PC-9 (cell line): ENCODE measurements around the gene CD4. TPM values are rescaled to one million over a fixed set of nuclear protein-coding genes. Genes with fewer than 3 reads are reported as not detected.

ENCODE experiments used
- BruUV-seq: library from RNA; stranded (reverse); fragments of 400-500 nt; replicated peaks from 2 replicates; lab custom pipeline; 2021; lab: Mats Ljungman, UMichigan
- CTCF ChIA-PET: fragments of 300-600 bp; sonication (Branson Sonifier 250); formaldehyde crosslinking; loops from one replicate; lab custom pipeline; 2022; ENCODE audit warnings: antibody characterized with exemption; lab: Charles Lee
- POLR2A ChIA-PET: fragments of 300-600 bp; sonication (Branson Sonifier 250); formaldehyde crosslinking; loops from one replicate; lab custom pipeline; 2022; ENCODE audit warnings: antibody characterized with exemption; ENCODE audit not compliant: unreplicated experiment; lab: Charles Lee
- DNase-seq, 2 experiments: peaks; one replicate each; pipeline versions ENCODE4 v3.0.0 to v3.0.0-alpha.2; 2015 to 2022; ENCODE audit warnings: mixed read lengths in 1 of 2
- H2AFZ ChIP-seq: fragments of 200-600 bp; sonication (generic); 2 replicates; pipeline ENCODE4 v1.8.1; 2017; ENCODE audit warnings: antibody characterized with exemption
- H3F3A ChIP-seq: fragments of 200-600 bp; sonication (generic); 2 replicates; pipeline ENCODE4 v1.8.1; 2017; ENCODE audit warnings: antibody characterized with exemption, mild to moderate bottlenecking, low read depth; ENCODE audit not compliant: insufficient read depth
- H3K27ac ChIP-seq: fragments of 200-600 bp; sonication (generic); 2 replicates; pipeline ENCODE4 v1.6.1; 2016; ENCODE audit warnings: mixed run types
- H3K27me3 ChIP-seq: fragments of 200-600 bp; sonication (generic); 2 replicates; pipeline ENCODE4 v1.6.1; 2016; ENCODE audit warnings: low read depth, mixed run types; ENCODE audit not compliant: insufficient read depth
- H3K36me3 ChIP-seq: fragments of 200-600 bp; sonication (generic); 2 replicates; pipeline ENCODE4 v1.6.1; 2016; ENCODE audit warnings: low read depth, mixed run types
- H3K4me1 ChIP-seq: fragments of 200-600 bp; sonication (generic); replicated peaks from 2 replicates; pipeline ENCODE4 v1.6.1; 2016; ENCODE audit warnings: mixed run types; ENCODE audit not compliant: insufficient read depth
- H3K4me2 ChIP-seq: fragments of 200-600 bp; sonication (generic); 2 replicates; pipeline ENCODE4 v1.6.1; 2017; ENCODE audit warnings: mixed run types
- H3K4me3 ChIP-seq: fragments of 200-600 bp; sonication (generic); 2 replicates; pipeline ENCODE4 v1.6.1; 2016; ENCODE audit warnings: mixed run types
- H3K79me2 ChIP-seq: fragments of 200-600 bp; sonication (generic); 2 replicates; pipeline ENCODE4 v1.6.1; 2017; ENCODE audit warnings: low read depth, mixed run types
- H3K9me2 ChIP-seq: fragments of 200-600 bp; sonication (generic); 2 replicates; pipeline ENCODE4 v1.8.1; 2017; ENCODE audit warnings: mild to moderate bottlenecking; ENCODE audit not compliant: insufficient read depth
- H3K9me3 ChIP-seq: fragments of 200-600 bp; sonication (generic); 2 replicates; pipeline ENCODE4 v1.8.1; 2016; ENCODE audit warnings: low read depth; ENCODE audit not compliant: insufficient read depth
- H4K20me1 ChIP-seq: fragments of 200-600 bp; sonication (generic); 2 replicates; pipeline ENCODE4 v1.8.1; 2017; ENCODE audit not compliant: insufficient read depth
- EZH2 ChIP-seq: fragments of 200-600 bp; sonication (generic); IDR thresholded peaks from 2 replicates; pipeline ENCODE4 v1.8.0; 2017; ENCODE audit warnings: antibody characterized with exemption, low read depth
- intact Hi-C: fragments of 100-400 bp; cut with micrococcal nuclease; formaldehyde crosslinking; loops from one replicate; pipeline ENCODE4 v1.10.0; 2022; ENCODE audit not compliant: unreplicated experiment
- total RNA-seq: library from RNA; stranded (reverse); gene quantifications from 2 replicates; pipeline ENCODE4 v1.2.3, GENCODE V29; 2021
- TF ChIP-seq, protein P1 (sequence below): fragments of 200-600 bp; sonication (generic); conservative IDR thresholded peaks from 2 replicates; pipeline ENCODE4 v1.6.1; 2017; ENCODE audit warnings: mixed run types, antibody characterized with exemption, mild to moderate bottlenecking, moderate library complexity

Gene CD4
- total RNA-seq, 1 experiment from 2014 or later = 1.0 TPM

DNA sequence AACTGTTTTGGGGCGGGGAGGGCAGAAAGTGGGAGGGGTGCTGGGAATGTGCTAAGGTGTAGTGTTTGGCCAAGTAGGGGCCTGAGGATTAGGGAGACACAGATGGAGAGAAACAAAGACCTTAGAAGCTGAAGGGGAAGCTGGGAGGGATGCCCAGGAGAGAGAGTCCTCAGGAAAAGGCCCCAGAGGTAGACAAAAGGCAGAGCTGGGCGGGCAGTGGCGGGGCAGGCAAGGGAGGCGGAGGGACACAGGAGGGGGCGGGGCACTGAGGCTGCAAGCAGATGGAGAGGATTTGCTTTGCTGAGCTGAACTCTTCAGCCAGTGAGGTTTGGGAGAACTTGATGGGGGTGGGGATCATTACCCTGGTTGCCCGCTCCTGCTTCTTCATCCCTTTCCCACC lies 20.3 kb upstream of the CD4 start:
- intact Hi-C loops = no loop called here
- Histone ChIP-seq H3K4me2 (peak overlapping the region; percentile 82), H4K20me1 (peaks cover 19% of the 10 kb centered on the region), H3K9me2 (no peaks in the 10 kb centered on the region), H3K4me1 (peaks cover 29% of the 10 kb centered on the region), H3K27ac (no peak overlapping the region), H3F3A (peaks cover 43% of the 10 kb centered on the region), H3K36me3 (no peaks in the 10 kb centered on the region), H3K79me2 (peaks cover 25% of the 10 kb centered on the region), H3K9me3 (no peaks in the 10 kb centered on the region), H2AFZ (no peak overlapping the region), H3K27me3 (no peaks in the 10 kb centered on the region), H3K4me3 (no peak overlapping the region)
- no TSS peak for BruUV-seq
- ChIA-PET POLR2A (interaction anchor here (0.7 kb wide), 1 partner anchor 361 kb away, joined by 10 read pairs; no protein-coding TSS in a partner anchor), CTCF (interaction anchor here (1.0 kb wide), 1 partner anchor 17 kb away, joined by 3 read pairs; no protein-coding TSS in a partner anchor)
- DNase-seq = peak in 1 of 2 experiments; percentile 47
- TF ChIP-seq EZH2 = no peak
- TF ChIP-seq, protein P1, sequence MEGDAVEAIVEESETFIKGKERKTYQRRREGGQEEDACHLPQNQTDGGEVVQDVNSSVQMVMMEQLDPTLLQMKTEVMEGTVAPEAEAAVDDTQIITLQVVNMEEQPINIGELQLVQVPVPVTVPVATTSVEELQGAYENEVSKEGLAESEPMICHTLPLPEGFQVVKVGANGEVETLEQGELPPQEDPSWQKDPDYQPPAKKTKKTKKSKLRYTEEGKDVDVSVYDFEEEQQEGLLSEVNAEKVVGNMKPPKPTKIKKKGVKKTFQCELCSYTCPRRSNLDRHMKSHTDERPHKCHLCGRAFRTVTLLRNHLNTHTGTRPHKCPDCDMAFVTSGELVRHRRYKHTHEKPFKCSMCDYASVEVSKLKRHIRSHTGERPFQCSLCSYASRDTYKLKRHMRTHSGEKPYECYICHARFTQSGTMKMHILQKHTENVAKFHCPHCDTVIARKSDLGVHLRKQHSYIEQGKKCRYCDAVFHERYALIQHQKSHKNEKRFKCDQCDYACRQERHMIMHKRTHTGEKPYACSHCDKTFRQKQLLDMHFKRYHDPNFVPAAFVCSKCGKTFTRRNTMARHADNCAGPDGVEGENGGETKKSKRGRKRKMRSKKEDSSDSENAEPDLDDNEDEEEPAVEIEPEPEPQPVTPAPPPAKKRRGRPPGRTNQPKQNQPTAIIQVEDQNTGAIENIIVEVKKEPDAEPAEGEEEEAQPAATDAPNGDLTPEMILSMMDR = no peak

DNA sequence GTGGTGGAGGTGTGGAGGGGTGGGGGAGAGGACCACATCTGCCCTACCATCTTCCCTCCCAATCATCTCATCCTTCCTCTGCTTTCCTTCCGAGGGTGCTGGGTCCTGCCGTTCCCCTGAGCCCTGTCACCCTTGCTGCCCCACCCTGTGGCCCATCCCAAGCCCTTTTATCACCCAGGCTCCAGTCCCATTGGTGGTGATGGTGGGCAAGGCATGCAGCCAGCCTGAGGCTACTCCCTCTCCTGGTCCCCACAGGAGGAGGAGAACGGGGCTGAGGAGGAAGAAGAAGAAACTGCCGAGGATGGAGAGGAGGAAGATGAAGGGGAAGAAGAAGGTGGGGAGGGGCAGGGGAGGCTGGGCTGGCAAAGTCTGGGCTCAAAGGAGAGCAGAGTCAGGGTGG lies 19.7 kb upstream of the CD4 start:
- Histone ChIP-seq H3K4me1 (peaks cover 26% of the 10 kb centered on the region), H3K27ac (no peak overlapping the region), H3K27me3 (no peaks in the 10 kb centered on the region), H3K9me3 (no peaks in the 10 kb centered on the region), H4K20me1 (peaks cover 19% of the 10 kb centered on the region), H3K79me2 (peaks cover 25% of the 10 kb centered on the region), H2AFZ (no peak overlapping the region), H3K36me3 (no peaks in the 10 kb centered on the region), H3K9me2 (no peaks in the 10 kb centered on the region), H3K4me2 (no peak overlapping the region), H3K4me3 (no peak overlapping the region), H3F3A (peaks cover 42% of the 10 kb centered on the region)
- POLR2A ChIA-PET = interaction anchor here (0.6 kb wide), 1 partner anchor 338 kb away, joined by 3 read pairs; no protein-coding TSS in a partner anchor
- intact Hi-C loops = no loop called here
- DNase-seq = no peak
- CTCF ChIA-PET = interaction anchor here (1.0 kb wide), 1 partner anchor 18 kb away, joined by 3 read pairs; no protein-coding TSS in a partner anchor
- BruUV-seq = no TSS peak
- no peak for TF ChIP-seq EZH2
- TF ChIP-seq, protein P1 = no peak

DNA sequence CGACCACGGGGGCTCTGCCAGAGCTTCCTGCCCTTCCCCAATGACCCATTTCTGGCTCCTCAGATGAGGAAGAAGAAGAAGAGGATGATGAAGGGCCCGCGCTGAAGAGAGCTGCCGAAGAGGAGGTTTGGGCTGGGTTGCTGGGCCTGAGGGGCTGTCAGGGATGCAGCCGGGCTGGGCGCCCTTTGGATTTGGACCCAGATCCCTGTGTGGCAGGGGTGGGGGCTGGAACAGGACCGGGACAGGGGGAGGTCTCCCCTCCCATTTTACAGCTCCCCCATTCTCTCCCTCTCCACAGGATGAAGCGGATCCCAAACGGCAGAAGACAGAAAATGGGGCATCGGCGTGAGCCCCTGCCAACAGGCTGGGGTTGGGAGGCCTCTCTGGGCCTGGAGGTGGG lies 19.2 kb upstream of the CD4 start:
- no peaks in the 10 kb centered on the region for H3K27me3 ChIP-seq
- H3K4me2 ChIP-seq = no peak overlapping the region
- H2AFZ ChIP-seq = no peak overlapping the region
- no peaks in the 10 kb centered on the region for H3K36me3 ChIP-seq
- peaks cover 21% of the 10 kb centered on the region for H3K4me1 ChIP-seq
- intact Hi-C loops = no loop called here
- POLR2A ChIA-PET = interaction anchor here (0.6 kb wide), 1 partner anchor 338 kb away, joined by 3 read pairs; no protein-coding TSS in a partner anchor
- H3K4me3 ChIP-seq = no peak overlapping the region
- no peak overlapping the region for H3K27ac ChIP-seq
- CTCF ChIA-PET = no interaction called here
- no peaks in the 10 kb centered on the region for H3K9me2 ChIP-seq
- BruUV-seq = TSS peak; percentile 13
- TF ChIP-seq, protein P1 = no peak
- no peak for TF ChIP-seq EZH2
- H3K9me3 ChIP-seq = no peaks in the 10 kb centered on the region
- peaks cover 25% of the 10 kb centered on the region for H3K79me2 ChIP-seq
- DNase-seq = no peak
- peaks cover 38% of the 10 kb centered on the region for H3F3A ChIP-seq
- H4K20me1 ChIP-seq = peaks cover 19% of the 10 kb centered on the region
